EH (cell line): ENCODE results near the gene ZER1.
"Not testable (repeated sequence)": the region's sequence is repeated elsewhere in the genome, so short reads cannot be mapped to it uniquely, and the experiment has no call there.

Experiments used
- DNase-seq: peaks from one replicate; pipeline ENCODE4 v3.0.0-alpha.2; 2015; ENCODE audit warnings: low read depth

ZER1 gene

DNA sequence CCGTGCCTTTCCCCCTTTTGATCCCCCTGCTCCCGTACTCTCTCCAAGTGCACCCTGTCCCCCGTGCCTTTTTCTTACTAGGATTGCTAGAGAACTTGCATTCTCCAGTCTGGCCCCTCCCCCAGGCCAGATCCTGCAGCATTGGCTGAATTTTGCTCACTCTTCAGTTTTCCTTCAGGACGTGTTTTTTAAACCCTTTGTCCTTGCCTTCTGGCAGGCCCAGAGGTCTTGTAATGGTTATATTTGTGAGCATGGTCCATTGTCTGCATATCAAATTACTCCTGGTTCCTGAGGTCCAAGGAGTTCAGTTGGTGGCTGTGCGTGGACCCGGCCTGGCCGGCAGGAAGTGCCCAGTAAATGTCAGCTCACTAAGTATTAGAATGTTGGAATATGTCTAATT is 15.9 kb upstream of the ZER1 start:
- peak; percentile 18 for DNase-seq

GRCh38 chr9:128786681-128787601 is 15.2 kb upstream of the ZER1 start, which contains the start of gene TBC1D13:
TSS of gene TBC1D13 (plus strand) at chr9:128787253. CDS start at chr9:128787354, 101 bp downstream.
- peak; percentile 85 for DNase-seq

DNA sequence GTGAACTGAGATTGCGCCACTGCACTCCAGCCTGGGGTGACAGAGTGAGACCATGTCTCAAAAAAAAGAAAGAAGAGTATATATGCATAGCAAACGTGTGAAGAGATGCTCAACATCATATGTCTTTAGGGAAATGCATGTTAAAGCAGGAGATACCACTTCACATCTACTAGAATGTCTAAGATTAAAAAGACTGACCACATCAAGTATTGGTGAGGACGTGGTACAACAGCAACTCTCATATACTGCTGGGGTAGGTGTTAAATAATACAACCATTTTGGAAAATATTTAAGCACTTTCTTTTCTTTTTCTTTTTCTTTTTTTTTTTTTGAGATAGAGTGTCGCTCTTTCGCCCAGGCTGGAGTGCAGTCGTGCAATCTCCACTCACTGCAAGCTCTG is 13.7 kb upstream of the ZER1 start:
- DNase-seq = no peak

GRCh38 chr9:128782669-128783068 is 10.9 kb upstream of the ZER1 start:
- no peak for DNase-seq

- no peak for DNase-seq
Observed at GRCh38 chr9:128781187-128782070, 9.7 kb upstream of the ZER1 start.

- DNase-seq = not testable (repeated sequence)
Observed at GRCh38 chr9:128780093-128780492, 8.4 kb upstream of the ZER1 start.

- DNase-seq = no peak
Observed at GRCh38 chr9:128774804-128775203, 3.1 kb upstream of the ZER1 start.

GRCh38 chr9:128773049-128773448 is 1.3 kb upstream of the ZER1 start:
- no peak for DNase-seq

- peak; percentile 44 for DNase-seq
Observed at GRCh38 chr9:128771094-128771721, 519 bp downstream of the ZER1 start.

DNA sequence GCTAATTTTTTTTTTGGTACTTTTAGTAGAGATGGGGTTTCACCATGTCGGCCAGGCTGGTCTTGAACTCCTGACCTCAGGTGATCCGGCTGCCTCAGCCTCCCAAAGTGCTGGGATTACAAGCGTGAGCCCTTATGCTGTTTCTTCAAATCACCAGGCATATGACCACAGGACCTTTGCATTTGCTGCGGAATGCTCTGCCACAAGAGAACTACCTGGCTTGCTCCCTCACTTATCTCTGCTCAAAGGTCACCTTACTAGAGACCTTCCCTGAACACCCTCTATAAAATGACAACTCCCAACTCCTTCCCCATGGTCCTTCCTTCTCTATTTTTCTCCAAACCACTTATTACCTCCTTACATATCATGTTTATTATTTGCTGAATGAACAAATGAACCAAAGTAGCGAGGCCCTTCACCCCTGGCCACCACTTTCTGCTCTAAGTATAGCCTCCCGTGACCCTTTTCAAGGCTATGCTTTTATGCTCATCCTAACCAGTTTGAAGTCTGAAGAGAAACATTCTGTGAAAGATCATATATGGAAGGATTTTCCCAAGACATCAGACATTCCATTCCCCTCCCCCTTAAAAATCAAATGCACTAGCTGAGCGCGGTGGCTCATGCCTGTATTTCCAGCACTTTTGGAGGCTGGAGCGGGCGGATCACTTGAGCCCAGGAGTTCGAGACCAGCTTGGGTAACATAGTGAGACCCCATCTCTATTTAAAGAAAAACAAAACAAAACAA is 1.3 kb downstream of the ZER1 start:
- DNase-seq = peak; percentile 4

GRCh38 chr9:128768606-128769005 is 3.1 kb downstream of the ZER1 start:
- DNase-seq = no peak

DNA sequence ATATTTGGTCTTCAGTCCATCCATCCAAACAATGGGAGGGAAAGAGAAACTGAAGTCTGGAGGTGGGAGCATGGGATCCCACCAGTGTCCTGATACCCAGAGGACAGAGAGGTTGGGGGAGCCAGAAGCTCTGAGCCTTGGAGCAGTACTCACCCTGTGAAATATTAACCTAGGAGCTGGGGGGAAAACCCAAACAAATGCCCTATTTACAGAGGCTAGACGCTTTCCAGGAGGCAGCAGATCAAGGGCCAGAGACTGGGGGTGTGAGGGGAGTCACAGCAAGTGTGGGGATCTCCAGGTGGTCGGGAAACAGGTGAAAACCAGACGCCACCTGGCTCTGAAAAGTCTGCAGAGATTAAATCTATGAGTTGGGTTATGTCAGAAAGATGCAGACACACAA is 6.2 kb downstream of the ZER1 start:
- no peak for DNase-seq

DNA sequence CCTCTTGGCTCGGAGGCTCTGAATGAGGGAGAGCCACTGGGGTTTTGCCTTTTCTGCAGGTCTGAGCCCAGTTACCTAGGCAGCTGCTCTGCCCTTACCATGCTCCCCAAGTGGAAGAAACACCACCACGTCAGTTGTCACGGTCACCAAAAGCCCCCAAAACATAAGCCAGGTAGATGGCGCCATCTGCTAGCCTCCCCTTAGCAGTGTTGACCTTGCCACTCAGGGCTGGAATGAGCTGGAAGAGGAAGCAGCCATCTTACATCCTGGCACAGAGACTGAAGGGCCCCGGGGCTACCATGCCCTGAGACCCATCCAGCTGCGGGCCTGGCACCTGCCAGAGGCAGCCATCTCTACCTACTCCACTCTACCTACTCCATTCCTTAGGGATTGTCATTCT is 7.4 kb downstream of the ZER1 start:
- DNase-seq = no peak

GRCh38 chr9:128762671-128763449 is 8.9 kb downstream of the ZER1 start:
- DNase-seq = no peak

DNA sequence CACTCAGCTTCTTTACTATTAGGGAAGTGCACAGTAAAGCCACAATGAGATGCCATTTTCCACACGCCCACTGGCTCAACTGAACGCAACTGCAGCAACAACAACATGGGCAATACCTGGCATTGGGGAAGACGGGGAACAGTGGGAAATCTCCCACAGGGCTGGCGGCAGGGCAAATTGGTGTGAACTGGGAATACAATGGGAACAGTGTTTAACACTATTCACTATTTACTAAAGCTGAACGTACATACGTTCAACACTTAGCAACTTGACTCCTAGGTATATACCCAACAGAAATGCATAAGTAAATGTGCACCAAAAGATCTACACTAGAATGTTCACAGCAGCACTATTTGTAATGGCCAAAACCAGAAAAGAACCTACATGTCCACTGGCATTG is 14.1 kb downstream of the ZER1 start:
- DNase-seq = no peak

DNA sequence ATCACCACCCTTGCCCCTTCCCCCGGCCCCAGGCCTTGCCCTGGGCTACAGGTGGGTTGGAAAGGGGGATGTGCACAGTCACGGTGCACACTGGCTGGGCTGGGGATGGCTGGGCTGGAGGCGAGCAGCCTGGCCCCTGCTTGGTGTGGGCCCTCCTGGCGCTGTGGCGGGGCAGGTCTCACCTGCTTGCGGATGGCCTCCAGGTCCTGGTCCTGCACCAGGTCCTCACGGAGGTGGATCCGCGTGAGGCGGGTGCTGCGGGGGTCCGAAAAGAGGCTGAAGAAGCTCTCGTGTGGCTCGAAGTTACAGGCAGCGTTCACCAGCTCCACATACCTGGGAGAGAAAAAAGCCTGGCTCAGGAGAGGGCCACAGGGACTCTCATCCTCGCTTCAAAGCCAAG is 18.1 kb downstream of the ZER1 start:
- no peak for DNase-seq

- no peak for DNase-seq
Observed at GRCh38 chr9:128750926-128751595, 20.7 kb downstream of the ZER1 start.

DNA sequence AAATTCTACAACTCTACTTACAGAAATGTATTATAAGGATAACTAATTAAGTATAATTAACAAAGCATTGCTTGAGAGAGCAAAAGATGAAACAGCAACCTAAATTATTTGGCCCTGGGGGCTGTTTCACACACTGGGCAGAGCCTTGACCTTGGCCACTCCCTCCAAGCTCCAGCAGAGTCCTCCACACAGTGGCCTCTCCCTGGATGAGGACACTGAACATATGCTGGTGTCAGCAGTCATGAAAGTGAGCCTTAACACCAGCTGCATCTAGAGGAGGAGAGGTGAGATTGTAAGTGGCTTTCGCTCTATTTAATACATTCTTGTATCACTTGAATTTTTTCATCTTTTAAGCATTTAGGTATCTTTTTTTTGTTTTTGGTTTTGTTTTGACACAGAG is 24.5 kb downstream of the ZER1 start:
- DNase-seq = no peak

- DNase-seq = no peak
Observed at GRCh38 chr9:128743421-128743820, 28.3 kb downstream of the ZER1 start.

DNA sequence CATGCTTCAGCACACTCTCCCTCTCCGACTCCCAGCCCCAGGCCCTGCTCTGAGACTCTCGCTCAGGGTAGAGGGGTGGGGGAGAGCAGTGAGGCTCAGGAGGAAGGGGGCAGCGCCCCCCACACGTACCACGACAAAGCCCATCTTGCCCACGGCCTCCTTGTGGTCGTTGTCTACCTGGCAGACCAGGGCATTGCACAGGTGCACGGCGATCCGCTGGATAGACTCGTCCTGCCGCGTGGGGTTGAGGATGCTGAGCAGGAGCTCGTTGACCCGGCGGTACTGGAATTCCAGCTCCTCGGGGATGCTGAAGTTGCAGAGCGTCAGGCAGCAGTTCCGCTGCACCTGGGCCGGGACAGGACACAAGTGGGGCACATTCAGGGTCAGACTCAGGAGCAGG is 29.3 kb downstream of the ZER1 start:
- no peak for DNase-seq
